ENCODE results near the gene ACTG1. TPM values are rescaled to one million over a fixed set of nuclear protein-coding genes. Genes with fewer than 3 reads are reported as not detected.
A peak's percentile ranks its signal among the peaks of the same experiment; 100 is the strongest.

ACTG1 gene
- total RNA-seq, 1 experiment from 2014 or later, result 2,327 TPM

- TSS peak; percentile 25 for BruUV-seq (replicated peaks)
- H3K27ac Mint-ChIP-seq (ENCODE audit: unreplicated experiment), result peak overlapping the region; percentile 85
- CTCF ChIA-PET, result interaction anchor here (1.8 kb wide), 1 partner anchor 15 kb away, joined by 10 read pairs; no protein-coding TSS in a partner anchor
- H3K4me3 Mint-ChIP-seq (ENCODE audit: low read depth, unreplicated experiment), result peak overlapping the region; percentile 92
- no peaks in the 10 kb centered on the region for H3K9me3 Mint-ChIP-seq (ENCODE audit: low read depth, unreplicated experiment)
- peaks cover 94% of the 10 kb centered on the region for H3K36me3 Mint-ChIP-seq (ENCODE audit: insufficient read depth, unreplicated experiment)
- intact Hi-C loops (cut with micrococcal nuclease; ENCODE audit: unreplicated experiment), result no loop called here
- DNase-seq, result no peak
- peaks cover 12% of the 10 kb centered on the region for H3K4me1 Mint-ChIP-seq (ENCODE audit: low read depth, unreplicated experiment)
- TF ChIP-seq CTCF (IDR thresholded peaks at IDR 0.05; ENCODE audit: unreplicated experiment), result no peak
- no peaks in the 10 kb centered on the region for H3K27me3 Mint-ChIP-seq (ENCODE audit: unreplicated experiment)
Measured at GRCh38 chr17:81550830-81551457, 38.3 kb upstream of the ACTG1 start.

DNA sequence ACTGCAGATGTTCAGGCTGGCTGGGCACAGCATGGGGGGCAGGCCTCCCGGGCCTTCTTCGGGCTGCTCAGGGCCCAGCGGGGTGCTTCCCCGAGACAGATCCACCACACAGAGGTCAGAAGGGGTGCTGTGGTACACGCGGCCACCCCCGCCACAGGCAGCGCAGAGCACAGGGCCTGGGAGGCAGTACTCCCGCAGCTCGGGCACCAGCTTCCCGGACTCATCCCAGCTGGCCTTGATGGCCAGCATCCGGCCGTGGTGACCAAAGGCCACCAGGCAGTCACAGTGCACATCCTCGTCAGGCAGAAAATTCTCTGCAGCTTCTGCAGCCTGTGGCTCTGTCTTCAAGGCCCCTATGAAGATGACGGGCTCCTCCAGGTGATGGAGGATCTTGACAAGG lies 37.7 kb upstream of the ACTG1 start:
- Mint-ChIP-seq H3K27me3 (ENCODE audit: unreplicated experiment) (no peaks in the 10 kb centered on the region), H3K36me3 (ENCODE audit: insufficient read depth, unreplicated experiment) (peaks cover 89% of the 10 kb centered on the region), H3K27ac (ENCODE audit: unreplicated experiment) (no peak overlapping the region), H3K9me3 (ENCODE audit: low read depth, unreplicated experiment) (no peaks in the 10 kb centered on the region), H3K4me1 (ENCODE audit: low read depth, unreplicated experiment) (peaks cover 12% of the 10 kb centered on the region), H3K4me3 (ENCODE audit: low read depth, unreplicated experiment) (peak overlapping the region; percentile 92)
- CTCF ChIA-PET, result no interaction called here
- intact Hi-C loops (cut with micrococcal nuclease; ENCODE audit: unreplicated experiment), result no loop called here
- no peak for DNase-seq
- no peak for TF ChIP-seq CTCF (IDR thresholded peaks at IDR 0.05; ENCODE audit: unreplicated experiment)
- BruUV-seq (replicated peaks), result no TSS peak

DNA sequence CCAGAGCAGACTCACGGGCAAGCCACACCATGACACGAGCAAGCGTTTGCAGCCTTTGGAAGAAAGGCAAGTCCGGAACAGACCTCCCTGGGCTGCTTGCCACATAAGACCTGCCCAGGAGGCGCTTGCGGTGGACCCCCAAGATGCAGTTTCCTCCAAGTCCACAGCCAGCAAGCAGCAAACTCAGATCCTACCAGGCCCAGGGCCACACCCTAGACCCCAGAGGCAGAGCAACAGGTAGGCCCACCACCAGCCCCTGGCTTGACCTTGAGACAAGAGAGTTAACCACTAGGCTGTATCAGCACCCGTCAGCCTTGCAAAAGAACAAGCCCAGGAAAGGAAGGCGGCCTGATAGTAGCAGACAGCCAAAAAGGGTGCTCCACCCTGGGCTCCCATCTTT lies 37.2 kb upstream of the ACTG1 start:
- peak overlapping the region; percentile 92 for H3K4me3 Mint-ChIP-seq (ENCODE audit: low read depth, unreplicated experiment)
- intact Hi-C loops (cut with micrococcal nuclease; ENCODE audit: unreplicated experiment), result no loop called here

GRCh38 chr17:81549031-81549557 lies 36.5 kb upstream of the ACTG1 start:
- Mint-ChIP-seq H3K4me3 (ENCODE audit: low read depth, unreplicated experiment) (no peak overlapping the region), H3K4me1 (ENCODE audit: low read depth, unreplicated experiment) (peaks cover 8% of the 10 kb centered on the region), H3K27me3 (ENCODE audit: unreplicated experiment) (no peaks in the 10 kb centered on the region), H3K9me3 (ENCODE audit: low read depth, unreplicated experiment) (no peaks in the 10 kb centered on the region), H3K36me3 (ENCODE audit: insufficient read depth, unreplicated experiment) (peaks cover 88% of the 10 kb centered on the region), H3K27ac (ENCODE audit: unreplicated experiment) (no peak overlapping the region)
- DNase-seq, result no peak
- no TSS peak for BruUV-seq (replicated peaks)
- intact Hi-C loops (cut with micrococcal nuclease; ENCODE audit: unreplicated experiment), result no loop called here
- CTCF ChIA-PET, result no interaction called here
- no peak for TF ChIP-seq CTCF (IDR thresholded peaks at IDR 0.05; ENCODE audit: unreplicated experiment)

More for the DNA sequence above, 37.2 kb upstream of the ACTG1 start:
- H3K36me3 Mint-ChIP-seq (ENCODE audit: insufficient read depth, unreplicated experiment), result peaks cover 90% of the 10 kb centered on the region
- TF ChIP-seq CTCF (IDR thresholded peaks at IDR 0.05; ENCODE audit: unreplicated experiment), result no peak
- H3K27ac Mint-ChIP-seq (ENCODE audit: unreplicated experiment), result no peak overlapping the region
- H3K4me1 Mint-ChIP-seq (ENCODE audit: low read depth, unreplicated experiment), result peaks cover 12% of the 10 kb centered on the region
- no TSS peak for BruUV-seq (replicated peaks)
- no peaks in the 10 kb centered on the region for H3K9me3 Mint-ChIP-seq (ENCODE audit: low read depth, unreplicated experiment)
- H3K27me3 Mint-ChIP-seq (ENCODE audit: unreplicated experiment), result no peaks in the 10 kb centered on the region
- no peak for DNase-seq
- CTCF ChIA-PET, result no interaction called here

All from Calu3 (cell line).